Measurements from ENCODE around the gene PTPRJ. TPM values are rescaled to one million over a fixed set of nuclear protein-coding genes. Genes with fewer than 3 reads are reported as not detected.
A peak's percentile ranks its signal among the peaks of the same experiment; 100 is the strongest.

The PTPRJ gene
- total and polyA plus RNA-seq, 2 donors (not counting 1 experiment from before 2014, with no cell fraction given) = 5.3 to 5.8 TPM

DNA sequence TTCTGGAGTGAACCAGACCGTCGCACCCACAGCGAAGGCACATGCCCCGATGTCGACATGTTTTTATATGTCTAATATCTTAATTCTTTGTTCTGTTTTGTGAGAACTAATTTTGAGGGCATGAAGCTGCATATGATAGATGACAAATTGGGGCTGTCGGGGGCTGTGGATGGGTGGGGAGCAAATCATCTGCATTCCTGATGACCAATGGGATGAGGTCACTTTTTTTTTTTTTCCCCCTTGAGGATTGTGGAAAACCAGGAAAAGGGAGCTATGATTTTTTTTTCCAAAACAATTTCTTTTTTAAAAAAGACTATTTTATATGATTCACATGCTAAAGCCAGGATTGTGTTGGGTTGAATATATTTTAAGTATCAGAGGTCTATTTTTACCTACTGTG is 187.0 kb downstream of the PTPRJ start:
- Histone ChIP-seq H3K4me3 (replicated peaks in 1 of 4; ENCODE audit: control extremely low read depth in 1 of 4, insufficient read depth in 1 of 4, low read depth in 3 of 4, low read length in 4 of 4) (no peak overlapping the region), H3K36me3 (ENCODE audit: control insufficient read depth, insufficient read depth, low read length) (no peaks in the 10 kb centered on the region), H3K27me3 (ENCODE audit: control insufficient read depth, insufficient read depth, low read length) (no peaks in the 10 kb centered on the region), H3K9me3 (ENCODE audit: control insufficient read depth, insufficient read depth, low read depth, low read length) (no peaks in the 10 kb centered on the region), H3K4me2 (ENCODE audit: extremely low read depth, insufficient read depth, low read length) (no peak overlapping the region), H3K27ac (ENCODE audit: insufficient read depth, low read length) (no peak overlapping the region), H2AFZ (ENCODE audit: low read length) (no peak overlapping the region), H4K20me1 (ENCODE audit: control insufficient read depth, extremely low read depth, insufficient read depth, low read length) (no peaks in the 10 kb centered on the region), H3K79me2 (ENCODE audit: control insufficient read depth, insufficient read depth, low read length) (no peaks in the 10 kb centered on the region), H3K9ac (ENCODE audit: insufficient read depth, low read length) (no peak overlapping the region), H3K4me1 (ENCODE audit: control insufficient read depth, extremely low read depth, insufficient read depth, low read length) (peaks cover 20% of the 10 kb centered on the region)
- no peak for TF ChIP-seq EZH2 (IDR thresholded peaks at IDR 0.05; ENCODE audit: low read length, missing control alignments)
- TF ChIP-seq, protein P1, sequence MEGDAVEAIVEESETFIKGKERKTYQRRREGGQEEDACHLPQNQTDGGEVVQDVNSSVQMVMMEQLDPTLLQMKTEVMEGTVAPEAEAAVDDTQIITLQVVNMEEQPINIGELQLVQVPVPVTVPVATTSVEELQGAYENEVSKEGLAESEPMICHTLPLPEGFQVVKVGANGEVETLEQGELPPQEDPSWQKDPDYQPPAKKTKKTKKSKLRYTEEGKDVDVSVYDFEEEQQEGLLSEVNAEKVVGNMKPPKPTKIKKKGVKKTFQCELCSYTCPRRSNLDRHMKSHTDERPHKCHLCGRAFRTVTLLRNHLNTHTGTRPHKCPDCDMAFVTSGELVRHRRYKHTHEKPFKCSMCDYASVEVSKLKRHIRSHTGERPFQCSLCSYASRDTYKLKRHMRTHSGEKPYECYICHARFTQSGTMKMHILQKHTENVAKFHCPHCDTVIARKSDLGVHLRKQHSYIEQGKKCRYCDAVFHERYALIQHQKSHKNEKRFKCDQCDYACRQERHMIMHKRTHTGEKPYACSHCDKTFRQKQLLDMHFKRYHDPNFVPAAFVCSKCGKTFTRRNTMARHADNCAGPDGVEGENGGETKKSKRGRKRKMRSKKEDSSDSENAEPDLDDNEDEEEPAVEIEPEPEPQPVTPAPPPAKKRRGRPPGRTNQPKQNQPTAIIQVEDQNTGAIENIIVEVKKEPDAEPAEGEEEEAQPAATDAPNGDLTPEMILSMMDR (conservative IDR thresholded peaks at IDR 0.05 in 1 of 2, IDR thresholded peaks at IDR 0.05 in 1 of 2; ENCODE audit: low read depth in 1 of 2, low read length in 2 of 2) = no peak
- DNase-seq (ENCODE audit: low read depth in 2 of 2) = peak in 1 of 2 donors; percentile 27

DNA sequence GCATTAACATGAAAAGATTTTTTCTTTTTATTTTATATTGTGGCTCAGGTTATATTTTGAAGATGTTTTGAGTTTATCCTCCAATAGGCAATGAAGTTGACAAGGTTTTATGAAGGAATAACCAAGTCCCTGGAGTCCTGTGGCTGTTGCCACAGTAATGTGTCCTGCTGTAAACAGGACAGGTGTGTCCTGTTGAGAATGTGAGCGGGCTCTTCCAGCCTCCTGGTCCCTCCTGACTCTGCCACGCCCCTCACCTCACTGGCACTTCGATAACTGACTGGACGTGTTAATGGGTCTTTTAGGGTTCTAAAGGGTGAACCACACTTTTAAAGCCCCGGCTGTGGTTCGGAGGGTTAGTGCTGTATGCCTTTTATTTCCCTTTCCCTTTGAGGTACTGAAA is 188.5 kb downstream of the PTPRJ start:
- Histone ChIP-seq H3K4me1 (ENCODE audit: control insufficient read depth, extremely low read depth, insufficient read depth, low read length) (peaks cover 20% of the 10 kb centered on the region), H3K27me3 (ENCODE audit: control insufficient read depth, insufficient read depth, low read length) (no peaks in the 10 kb centered on the region), H3K27ac (ENCODE audit: insufficient read depth, low read length) (peak overlapping the region; percentile 81), H3K9ac (ENCODE audit: insufficient read depth, low read length) (no peak overlapping the region), H3K36me3 (ENCODE audit: control insufficient read depth, insufficient read depth, low read length) (no peaks in the 10 kb centered on the region), H3K9me3 (ENCODE audit: control insufficient read depth, insufficient read depth, low read depth, low read length) (no peaks in the 10 kb centered on the region), H2AFZ (ENCODE audit: low read length) (no peak overlapping the region), H3K4me3 (replicated peaks in 1 of 4; ENCODE audit: control extremely low read depth in 1 of 4, insufficient read depth in 1 of 4, low read depth in 3 of 4, low read length in 4 of 4) (no peak overlapping the region), H3K79me2 (ENCODE audit: control insufficient read depth, insufficient read depth, low read length) (no peaks in the 10 kb centered on the region), H3K4me2 (ENCODE audit: extremely low read depth, insufficient read depth, low read length) (no peak overlapping the region), H4K20me1 (ENCODE audit: control insufficient read depth, extremely low read depth, insufficient read depth, low read length) (no peaks in the 10 kb centered on the region)
- DNase-seq (ENCODE audit: low read depth in 2 of 2) = no peak
- no peak for TF ChIP-seq EZH2 (IDR thresholded peaks at IDR 0.05; ENCODE audit: low read length, missing control alignments)
- TF ChIP-seq, protein P1 (conservative IDR thresholded peaks at IDR 0.05 in 1 of 2, IDR thresholded peaks at IDR 0.05 in 1 of 2; ENCODE audit: low read depth in 1 of 2, low read length in 2 of 2) = no peak

DNA sequence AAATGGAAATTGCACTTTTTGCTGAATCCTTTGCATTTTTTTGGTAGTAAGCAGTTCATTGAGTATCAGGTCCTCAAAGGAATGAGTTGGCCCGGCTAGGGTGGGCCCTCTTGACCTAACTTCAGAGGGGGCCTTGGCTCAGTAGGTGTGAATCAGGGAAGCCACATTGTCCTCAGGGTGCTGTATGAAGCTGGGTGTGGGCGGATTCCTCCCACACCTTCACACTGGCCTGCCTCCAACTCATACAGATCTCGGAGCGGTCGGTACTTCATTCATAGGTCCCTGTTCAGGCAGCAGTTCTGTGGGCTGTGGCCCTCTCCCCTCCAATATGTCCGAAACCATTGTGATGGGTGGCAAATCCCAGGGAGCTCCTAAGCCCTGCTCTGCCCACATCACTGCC is 188.9 kb downstream of the PTPRJ start:
- H3K4me1 ChIP-seq (ENCODE audit: control insufficient read depth, extremely low read depth, insufficient read depth, low read length) = peaks cover 20% of the 10 kb centered on the region
- TF ChIP-seq, protein P1 (conservative IDR thresholded peaks at IDR 0.05 in 1 of 2, IDR thresholded peaks at IDR 0.05 in 1 of 2; ENCODE audit: low read depth in 1 of 2, low read length in 2 of 2) = no peak
- no peak for TF ChIP-seq EZH2 (IDR thresholded peaks at IDR 0.05; ENCODE audit: low read length, missing control alignments)
- no peak overlapping the region for H3K4me3 ChIP-seq (replicated peaks in 1 of 4; ENCODE audit: control extremely low read depth in 1 of 4, insufficient read depth in 1 of 4, low read depth in 3 of 4, low read length in 4 of 4)
- no peaks in the 10 kb centered on the region for H3K9me3 ChIP-seq (ENCODE audit: control insufficient read depth, insufficient read depth, low read depth, low read length)
- H3K9ac ChIP-seq (ENCODE audit: insufficient read depth, low read length) = no peak overlapping the region
- DNase-seq (ENCODE audit: low read depth in 2 of 2) = peak in 1 of 2 donors; percentile 14
- no peaks in the 10 kb centered on the region for H4K20me1 ChIP-seq (ENCODE audit: control insufficient read depth, extremely low read depth, insufficient read depth, low read length)
- no peaks in the 10 kb centered on the region for H3K27me3 ChIP-seq (ENCODE audit: control insufficient read depth, insufficient read depth, low read length)
- H3K79me2 ChIP-seq (ENCODE audit: control insufficient read depth, insufficient read depth, low read length) = no peaks in the 10 kb centered on the region
- peak overlapping the region; percentile 37 for H2AFZ ChIP-seq (ENCODE audit: low read length)
- H3K36me3 ChIP-seq (ENCODE audit: control insufficient read depth, insufficient read depth, low read length) = no peaks in the 10 kb centered on the region
- no peak overlapping the region for H3K4me2 ChIP-seq (ENCODE audit: extremely low read depth, insufficient read depth, low read length)
- H3K27ac ChIP-seq (ENCODE audit: insufficient read depth, low read length) = peak overlapping the region; percentile 81
